NCI-H1105 (cell line): Measurements from ENCODE around the gene GNS.

Experiments
- DNase-seq: peaks from one replicate; lab custom pipeline; 2025; lab: John Stamatoyannopoulos, UW

GNS gene

GRCh38 chr12:64759035-64759894, at the start of gene GNS:
TSS of gene GNS (minus strand) at chr12:64759406. CDS start at chr12:64759276, 130 bp downstream.
- DNase-seq: peak; percentile 95

- DNase-seq: no peak
Measured at GRCh38 chr12:64808110-64808509, 48.9 kb upstream of the GNS start.

GRCh38 chr12:64806593-64807460, 47.6 kb upstream of the GNS start:
- DNase-seq: no peak

- no peak for DNase-seq
Measured at GRCh38 chr12:64806173-64806572, 47.0 kb upstream of the GNS start.

- DNase-seq: peak; percentile 27
Measured at GRCh38 chr12:64802180-64802775, 43.1 kb upstream of the GNS start.

GRCh38 chr12:64801381-64801780, 42.2 kb upstream of the GNS start:
- no peak for DNase-seq

GRCh38 chr12:64800640-64801039, 41.4 kb upstream of the GNS start:
- no peak for DNase-seq

- DNase-seq: no peak
Measured at GRCh38 chr12:64798165-64798564, 39.0 kb upstream of the GNS start.

GRCh38 chr12:64797156-64797555, 38.0 kb upstream of the GNS start:
- DNase-seq: no peak

GRCh38 chr12:64796205-64796845, 37.1 kb upstream of the GNS start:
- DNase-seq: peak; percentile 74

GRCh38 chr12:64794305-64794704, 35.1 kb upstream of the GNS start:
- DNase-seq: no peak

GRCh38 chr12:64793610-64794009, 34.4 kb upstream of the GNS start:
- no peak for DNase-seq

GRCh38 chr12:64792128-64792527, 32.9 kb upstream of the GNS start:
- no peak for DNase-seq

- DNase-seq: no peak
Measured at GRCh38 chr12:64791036-64791435, 31.8 kb upstream of the GNS start.

- DNase-seq: no peak
Measured at GRCh38 chr12:64790166-64790565, 31.0 kb upstream of the GNS start.

GRCh38 chr12:64785838-64786237, 26.6 kb upstream of the GNS start:
- no peak for DNase-seq

- no peak for DNase-seq
Measured at GRCh38 chr12:64782191-64782876, 23.1 kb upstream of the GNS start.

GRCh38 chr12:64781280-64782190, 22.3 kb upstream of the GNS start:
- DNase-seq: peak; percentile 32

GRCh38 chr12:64780531-64781279, 21.5 kb upstream of the GNS start:
- DNase-seq: peak; percentile 52

- no peak for DNase-seq
Measured at GRCh38 chr12:64780132-64780530, 20.9 kb upstream of the GNS start.
